IPS-18c (cell line): ENCODE results near the gene PDLIM5.
"Not testable (repeated sequence)": the region's sequence is repeated elsewhere in the genome, so short reads cannot be mapped to it uniquely, and the experiment has no call there.

Source experiments
- H3K4me3 ChIP-seq: 2 replicates; pipeline ENCODE4 v1.7.0; 2013; ENCODE audit warnings: low read depth, mild to moderate bottlenecking, low read length, moderate library complexity; ENCODE audit not compliant: insufficient read depth
- H3K9me3 ChIP-seq: one replicate; pipeline ENCODE4 v1.6.1; 2013; ENCODE audit warnings: mild to moderate bottlenecking, low read length, moderate library complexity; ENCODE audit not compliant: control insufficient read depth, insufficient read depth

PDLIM5 gene

DNA sequence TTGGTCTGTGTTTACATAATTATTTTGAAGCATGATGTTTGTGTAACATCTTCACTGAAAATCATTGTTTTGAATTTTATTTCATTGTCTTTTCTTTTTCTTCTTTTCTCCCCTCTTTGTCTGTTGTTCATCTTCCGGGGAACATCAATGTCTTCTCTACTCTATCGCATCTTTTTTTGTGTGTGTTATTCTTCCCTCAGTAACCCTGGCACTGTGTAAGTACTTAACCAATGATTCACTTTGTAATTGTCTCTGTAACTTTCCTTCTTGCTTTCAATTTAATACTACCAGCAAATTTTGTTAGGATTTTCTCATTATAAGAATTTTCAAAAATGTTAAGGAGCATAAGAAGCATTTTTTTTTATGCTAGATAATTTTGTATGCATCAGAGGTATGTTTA is 130.8 kb downstream of the PDLIM5 start:
- H3K4me3 ChIP-seq: no peak overlapping the region
- H3K9me3 ChIP-seq: no peaks in the 10 kb centered on the region

- Histone ChIP-seq H3K4me3 (no peak overlapping the region), H3K9me3 (no peaks in the 10 kb centered on the region)
Measured at GRCh38 chr4:94583914-94584641, 132.3 kb downstream of the PDLIM5 start.

- Histone ChIP-seq H3K4me3 (no peak overlapping the region), H3K9me3 (no peaks in the 10 kb centered on the region)
Measured at GRCh38 chr4:94588896-94589693, 137.4 kb downstream of the PDLIM5 start.

- Histone ChIP-seq H3K9me3 (no peaks in the 10 kb centered on the region), H3K4me3 (no peak overlapping the region)
Measured at GRCh38 chr4:94590493-94590892, 138.8 kb downstream of the PDLIM5 start.

DNA sequence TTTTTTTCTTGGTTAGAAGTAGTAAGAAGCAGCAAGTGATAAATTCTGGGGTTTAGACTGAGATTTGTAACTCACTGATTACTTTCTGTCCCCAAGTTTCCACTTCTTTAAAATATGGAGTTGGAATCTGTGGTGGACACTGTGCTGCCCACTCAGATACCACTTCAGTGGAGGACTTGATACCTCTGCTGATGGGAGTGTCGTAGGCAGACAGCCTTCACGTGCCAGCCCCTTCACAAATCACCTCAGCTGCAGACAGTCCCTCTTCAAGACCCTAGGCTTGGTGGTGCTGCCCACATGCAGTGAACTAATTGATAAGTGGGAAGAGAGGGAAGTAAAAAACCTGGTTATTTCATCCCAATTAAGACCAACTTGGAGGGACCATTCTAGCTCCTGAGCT is 139.5 kb downstream of the PDLIM5 start:
- Histone ChIP-seq H3K9me3 (no peaks in the 10 kb centered on the region), H3K4me3 (no peak overlapping the region)

- H3K4me3 ChIP-seq: no peak overlapping the region
- no peaks in the 10 kb centered on the region for H3K9me3 ChIP-seq
Measured at GRCh38 chr4:94595013-94595412, 143.3 kb downstream of the PDLIM5 start.

GRCh38 chr4:94595880-94596483 is 144.2 kb downstream of the PDLIM5 start:
- Histone ChIP-seq H3K4me3 (no peak overlapping the region), H3K9me3 (no peaks in the 10 kb centered on the region)

- Histone ChIP-seq H3K9me3 (no peaks in the 10 kb centered on the region), H3K4me3 (no peak overlapping the region)
Measured at GRCh38 chr4:94598758-94599157, 147.0 kb downstream of the PDLIM5 start.

- H3K4me3 ChIP-seq: no peak overlapping the region
- no peaks in the 10 kb centered on the region for H3K9me3 ChIP-seq
Measured at GRCh38 chr4:94603170-94603747, 151.5 kb downstream of the PDLIM5 start.

- H3K9me3 ChIP-seq: no peaks in the 10 kb centered on the region
- H3K4me3 ChIP-seq: no peak overlapping the region
Measured at GRCh38 chr4:94605241-94605805, 153.6 kb downstream of the PDLIM5 start.

DNA sequence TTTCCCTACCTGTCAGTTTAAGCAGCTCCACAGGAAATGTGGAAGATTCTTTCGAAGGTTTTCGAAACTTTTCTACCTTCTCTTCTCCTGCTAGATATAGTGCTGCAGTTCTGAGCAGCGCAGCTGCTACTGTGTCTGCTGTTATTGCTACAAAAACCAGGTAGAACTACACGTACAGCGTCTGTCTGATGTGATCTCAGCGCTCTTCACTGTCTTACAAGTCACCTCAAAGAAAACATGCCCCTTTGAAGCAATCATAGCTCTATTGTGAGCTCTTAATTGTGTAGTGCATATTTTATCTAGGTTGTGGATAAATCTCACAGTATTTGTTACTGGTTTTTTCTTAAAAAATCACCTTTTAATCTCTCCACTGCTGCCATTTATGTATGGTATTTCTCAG is 158.4 kb downstream of the PDLIM5 start:
- H3K9me3 ChIP-seq: no peaks in the 10 kb centered on the region
- H3K4me3 ChIP-seq: no peak overlapping the region

- Histone ChIP-seq H3K9me3 (no peaks in the 10 kb centered on the region), H3K4me3 (no peak overlapping the region)
Measured at GRCh38 chr4:94613248-94613647, 161.5 kb downstream of the PDLIM5 start.

DNA sequence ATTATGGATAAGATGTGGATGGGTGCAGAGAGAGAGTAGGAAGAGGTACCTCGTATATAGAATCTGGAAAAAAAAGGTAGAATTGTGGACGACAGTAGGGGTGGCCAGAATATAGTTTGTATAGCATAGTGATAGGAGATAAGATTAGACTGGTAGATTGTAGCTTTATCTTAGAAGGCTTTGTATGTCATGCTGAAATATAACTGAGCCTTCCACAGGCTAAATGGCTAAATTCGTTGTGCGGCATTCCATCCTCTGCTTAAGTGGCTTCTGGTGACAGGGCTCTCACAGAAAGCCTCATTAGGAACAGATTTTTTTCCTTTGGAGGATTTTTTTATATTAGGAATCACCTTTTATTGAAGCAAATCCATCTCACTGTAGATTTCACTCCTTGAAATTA is 163.7 kb downstream of the PDLIM5 start:
- no peak overlapping the region for H3K4me3 ChIP-seq
- no peaks in the 10 kb centered on the region for H3K9me3 ChIP-seq

DNA sequence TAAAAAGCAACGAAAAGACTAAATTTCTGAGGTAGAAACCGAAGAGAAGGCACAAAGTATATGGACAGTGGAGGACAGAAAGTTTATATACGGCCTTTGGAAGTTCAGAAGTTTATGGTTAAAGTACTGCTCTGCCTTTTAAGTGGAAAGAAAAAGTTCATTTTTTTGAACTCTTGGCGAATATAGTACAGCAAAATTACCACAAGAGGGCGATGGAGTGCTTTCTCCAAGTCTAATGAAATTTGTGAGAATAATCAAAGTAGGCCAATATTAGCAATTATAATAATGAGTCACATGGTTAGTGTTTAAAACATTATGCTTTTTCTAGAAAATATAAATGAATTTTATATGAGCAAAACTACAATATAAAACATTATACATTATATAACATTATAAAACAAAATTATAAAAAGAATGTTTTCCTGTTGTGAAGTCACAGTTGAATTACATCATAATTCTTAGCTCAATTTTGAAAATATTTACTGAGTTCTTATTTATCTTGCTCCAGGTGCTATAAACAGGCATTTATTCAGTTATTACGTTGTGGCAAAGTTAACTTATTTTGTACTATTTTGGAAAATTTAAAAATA is 169.8 kb downstream of the PDLIM5 start:
- H3K9me3 ChIP-seq: no peaks in the 10 kb centered on the region
- no peak overlapping the region for H3K4me3 ChIP-seq

DNA sequence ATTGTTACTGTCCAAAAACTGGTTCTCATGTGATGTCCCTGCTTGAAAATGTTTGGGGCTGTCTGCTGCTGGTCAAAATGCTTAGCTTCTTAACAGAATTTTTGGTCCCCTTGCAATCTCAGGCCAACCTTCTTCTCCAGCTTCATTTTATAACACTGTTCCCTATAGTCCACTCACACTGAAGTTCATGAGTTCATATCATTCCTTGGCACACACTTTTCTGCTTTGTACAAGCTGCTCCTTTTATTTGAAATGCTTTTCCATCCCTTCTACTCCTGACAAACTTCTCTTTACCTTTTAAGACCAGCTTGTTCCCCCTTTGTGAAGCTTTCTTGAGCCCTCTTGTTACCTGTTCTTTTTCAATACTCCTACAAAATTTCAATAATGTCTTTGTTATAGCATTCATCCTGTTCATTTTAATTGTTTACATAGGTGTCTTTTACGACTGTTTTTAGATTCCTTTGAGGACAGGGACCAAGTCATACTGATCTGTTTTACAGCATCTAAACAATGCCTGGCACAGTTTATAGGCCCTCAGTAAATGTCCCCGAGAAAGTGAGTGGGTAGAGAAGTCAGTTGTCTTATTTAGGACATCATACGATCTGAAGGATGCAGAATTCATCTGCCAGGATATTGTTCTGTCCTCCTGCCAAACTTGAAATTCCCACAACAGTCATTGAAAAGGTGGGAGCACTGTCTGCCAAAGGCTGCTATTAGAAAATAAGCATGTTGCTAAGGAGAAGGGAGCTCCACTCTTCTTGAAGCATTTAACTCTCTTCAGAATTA is 171.6 kb downstream of the PDLIM5 start:
- Histone ChIP-seq H3K9me3 (no peaks in the 10 kb centered on the region), H3K4me3 (no peak overlapping the region)

DNA sequence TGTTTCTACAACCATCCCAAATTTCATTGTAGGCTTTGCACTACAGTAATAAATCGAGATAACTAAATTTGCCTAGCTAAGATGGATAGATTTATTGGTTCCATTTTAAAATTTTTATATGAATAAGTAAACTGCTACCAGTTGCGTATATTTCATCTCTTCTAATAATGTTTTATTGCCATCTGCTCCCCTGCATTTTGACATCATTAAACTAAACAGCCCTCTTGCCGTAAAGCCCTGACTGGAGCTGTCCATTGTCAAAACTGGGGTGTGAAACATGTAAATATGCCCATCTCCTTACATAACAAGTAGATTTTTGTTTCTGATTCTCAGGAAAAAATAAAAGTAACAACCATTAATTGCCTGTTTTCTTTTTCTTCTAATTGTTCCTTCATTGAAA is 175.2 kb downstream of the PDLIM5 start:
- Histone ChIP-seq H3K9me3 (no peaks in the 10 kb centered on the region), H3K4me3 (no peak overlapping the region)

GRCh38 chr4:94629058-94629457 is 177.3 kb downstream of the PDLIM5 start:
- H3K4me3 ChIP-seq, H3K9me3 ChIP-seq: not testable (repeated sequence)
